HL-60 (cell line): ENCODE measurements around the gene IFNL2.

Experiments used
- TF ChIP-seq, protein P1 (sequence below): IDR thresholded peaks from one replicate; pipeline ENCODE4 v1.5.1; 2011; ENCODE audit warnings: low read length, control low read depth, inconsistent platforms; ENCODE audit not compliant: insufficient read depth
- TF ChIP-seq, protein P2 (sequence below): IDR thresholded peaks from 2 replicates; pipeline ENCODE4 v1.6.1; 2012; ENCODE audit warnings: low read depth; ENCODE audit not compliant: insufficient replicate concordance

GRCh38 chr19:39247701-39248664 lies 20.2 kb upstream of the IFNL2 start:
- TF ChIP-seq, protein P1, sequence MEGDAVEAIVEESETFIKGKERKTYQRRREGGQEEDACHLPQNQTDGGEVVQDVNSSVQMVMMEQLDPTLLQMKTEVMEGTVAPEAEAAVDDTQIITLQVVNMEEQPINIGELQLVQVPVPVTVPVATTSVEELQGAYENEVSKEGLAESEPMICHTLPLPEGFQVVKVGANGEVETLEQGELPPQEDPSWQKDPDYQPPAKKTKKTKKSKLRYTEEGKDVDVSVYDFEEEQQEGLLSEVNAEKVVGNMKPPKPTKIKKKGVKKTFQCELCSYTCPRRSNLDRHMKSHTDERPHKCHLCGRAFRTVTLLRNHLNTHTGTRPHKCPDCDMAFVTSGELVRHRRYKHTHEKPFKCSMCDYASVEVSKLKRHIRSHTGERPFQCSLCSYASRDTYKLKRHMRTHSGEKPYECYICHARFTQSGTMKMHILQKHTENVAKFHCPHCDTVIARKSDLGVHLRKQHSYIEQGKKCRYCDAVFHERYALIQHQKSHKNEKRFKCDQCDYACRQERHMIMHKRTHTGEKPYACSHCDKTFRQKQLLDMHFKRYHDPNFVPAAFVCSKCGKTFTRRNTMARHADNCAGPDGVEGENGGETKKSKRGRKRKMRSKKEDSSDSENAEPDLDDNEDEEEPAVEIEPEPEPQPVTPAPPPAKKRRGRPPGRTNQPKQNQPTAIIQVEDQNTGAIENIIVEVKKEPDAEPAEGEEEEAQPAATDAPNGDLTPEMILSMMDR, result no peak
- TF ChIP-seq, protein P2, sequence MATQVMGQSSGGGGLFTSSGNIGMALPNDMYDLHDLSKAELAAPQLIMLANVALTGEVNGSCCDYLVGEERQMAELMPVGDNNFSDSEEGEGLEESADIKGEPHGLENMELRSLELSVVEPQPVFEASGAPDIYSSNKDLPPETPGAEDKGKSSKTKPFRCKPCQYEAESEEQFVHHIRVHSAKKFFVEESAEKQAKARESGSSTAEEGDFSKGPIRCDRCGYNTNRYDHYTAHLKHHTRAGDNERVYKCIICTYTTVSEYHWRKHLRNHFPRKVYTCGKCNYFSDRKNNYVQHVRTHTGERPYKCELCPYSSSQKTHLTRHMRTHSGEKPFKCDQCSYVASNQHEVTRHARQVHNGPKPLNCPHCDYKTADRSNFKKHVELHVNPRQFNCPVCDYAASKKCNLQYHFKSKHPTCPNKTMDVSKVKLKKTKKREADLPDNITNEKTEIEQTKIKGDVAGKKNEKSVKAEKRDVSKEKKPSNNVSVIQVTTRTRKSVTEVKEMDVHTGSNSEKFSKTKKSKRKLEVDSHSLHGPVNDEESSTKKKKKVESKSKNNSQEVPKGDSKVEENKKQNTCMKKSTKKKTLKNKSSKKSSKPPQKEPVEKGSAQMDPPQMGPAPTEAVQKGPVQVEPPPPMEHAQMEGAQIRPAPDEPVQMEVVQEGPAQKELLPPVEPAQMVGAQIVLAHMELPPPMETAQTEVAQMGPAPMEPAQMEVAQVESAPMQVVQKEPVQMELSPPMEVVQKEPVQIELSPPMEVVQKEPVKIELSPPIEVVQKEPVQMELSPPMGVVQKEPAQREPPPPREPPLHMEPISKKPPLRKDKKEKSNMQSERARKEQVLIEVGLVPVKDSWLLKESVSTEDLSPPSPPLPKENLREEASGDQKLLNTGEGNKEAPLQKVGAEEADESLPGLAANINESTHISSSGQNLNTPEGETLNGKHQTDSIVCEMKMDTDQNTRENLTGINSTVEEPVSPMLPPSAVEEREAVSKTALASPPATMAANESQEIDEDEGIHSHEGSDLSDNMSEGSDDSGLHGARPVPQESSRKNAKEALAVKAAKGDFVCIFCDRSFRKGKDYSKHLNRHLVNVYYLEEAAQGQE, result no peak
